ENCODE data around the gene MORN1. TPM values are rescaled to one million over a fixed set of nuclear protein-coding genes. Genes with fewer than 3 reads are reported as not detected.

Gene MORN1
- total RNA-seq, 4 donors from 2014 or later = 7.0 to 9.8 (median 8.0) TPM

DNA sequence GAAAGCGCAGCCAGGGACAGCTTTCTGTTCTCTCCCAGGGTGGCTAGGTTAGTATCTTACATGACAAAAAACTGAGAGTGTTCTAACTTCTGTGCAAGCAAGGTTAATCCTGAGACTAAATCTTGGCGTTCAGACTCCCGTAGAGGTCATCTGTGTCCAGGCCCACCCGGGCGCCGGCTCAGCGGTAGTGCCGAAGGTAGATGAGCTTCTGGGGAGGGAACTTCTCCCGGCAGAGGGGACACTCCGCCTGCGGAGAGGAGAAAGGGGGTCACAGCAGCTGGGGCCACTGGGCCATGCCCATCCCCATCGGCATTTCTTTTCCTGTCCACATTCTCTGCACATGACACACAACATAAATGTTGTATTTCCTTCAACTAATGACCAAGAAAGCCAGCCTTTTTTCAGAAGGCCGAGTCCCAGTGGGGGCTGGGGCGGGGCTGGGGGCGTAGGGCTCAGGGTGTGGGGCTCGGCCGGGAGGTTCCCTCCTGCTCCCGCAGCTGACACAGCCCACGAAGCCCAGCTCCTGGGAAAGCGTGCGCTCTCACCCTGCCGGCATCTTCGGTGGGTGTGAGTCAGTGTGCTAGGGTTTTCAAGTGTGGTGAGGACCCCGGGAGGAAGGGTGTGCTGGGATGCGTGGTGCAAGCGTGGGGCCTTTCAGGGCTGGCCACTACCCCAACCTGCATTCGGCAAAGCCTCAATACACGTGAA is 14.4 kb upstream of the MORN1 start:
- H3K36me3 ChIP-seq = peaks cover 40 to 95% (median 83%) of the 10 kb centered on the region in 4 donors
- no peak for TF ChIP-seq EP300 (IDR thresholded peaks at IDR 0.05)
- no peak for TF ChIP-seq CTCF (IDR thresholded peaks at IDR 0.05)
- no peak for TF ChIP-seq POLR2AphosphoS5 (IDR thresholded peaks at IDR 0.05)
- TF ChIP-seq POLR2A (IDR thresholded peaks at IDR 0.05; ENCODE audit: low read depth) = no peak
- H3K27me3 ChIP-seq = no peaks in the 10 kb centered on the region
- 78% methylated on average over 19 of the region's 28 CpGs for WGBS
- peaks cover 0 to 2% (median 0%) of the 10 kb centered on the region in 4 donors for H3K4me1 ChIP-seq
- intact Hi-C loops (cut with DNase I) = no loop called here
- no peak overlapping the region for H3K27ac ChIP-seq (replicated peaks in 1 of 4)
- no peak for DNase-seq (ENCODE audit: extremely low spot score)
- no peaks in the 10 kb centered on the region for H3K9me3 ChIP-seq
- H3K4me3 ChIP-seq = no peak overlapping the region

DNA sequence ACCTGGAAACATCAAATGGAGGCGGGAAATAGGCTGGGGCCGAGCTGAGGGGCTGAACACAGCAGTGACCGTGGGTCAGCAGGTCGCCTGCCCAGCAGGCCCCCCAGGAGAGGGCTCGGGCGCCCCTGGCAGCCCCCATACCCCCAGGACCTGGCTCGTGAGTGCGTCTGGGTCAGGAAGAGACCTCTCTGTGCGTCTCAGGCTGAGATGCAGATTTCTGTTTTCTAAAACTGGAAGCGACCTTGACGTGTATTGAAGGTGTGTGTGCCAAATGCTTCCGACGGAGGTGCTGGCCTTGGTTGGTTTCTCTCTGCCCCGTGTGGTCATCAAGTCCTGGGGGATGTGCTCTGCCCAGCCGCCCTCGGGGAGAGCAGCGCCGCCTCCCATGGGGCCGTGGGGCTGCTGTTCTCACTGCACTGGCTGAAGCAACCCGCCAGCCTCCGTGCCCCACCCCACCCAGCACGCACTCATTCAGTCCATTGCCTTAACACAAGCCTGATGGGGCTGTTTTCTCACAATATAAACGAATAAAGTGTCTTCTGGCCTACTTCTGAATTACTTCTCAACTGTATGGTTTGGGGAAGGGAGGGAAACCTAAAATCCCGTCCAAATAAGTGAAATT is 13.6 kb upstream of the MORN1 start:
- peaks cover 41 to 100% (median 90%) of the 10 kb centered on the region in 4 donors for H3K36me3 ChIP-seq
- DNase-seq (ENCODE audit: extremely low spot score) = no peak
- WGBS = 73% methylated on average over 15 of the region's 24 CpGs

DNA sequence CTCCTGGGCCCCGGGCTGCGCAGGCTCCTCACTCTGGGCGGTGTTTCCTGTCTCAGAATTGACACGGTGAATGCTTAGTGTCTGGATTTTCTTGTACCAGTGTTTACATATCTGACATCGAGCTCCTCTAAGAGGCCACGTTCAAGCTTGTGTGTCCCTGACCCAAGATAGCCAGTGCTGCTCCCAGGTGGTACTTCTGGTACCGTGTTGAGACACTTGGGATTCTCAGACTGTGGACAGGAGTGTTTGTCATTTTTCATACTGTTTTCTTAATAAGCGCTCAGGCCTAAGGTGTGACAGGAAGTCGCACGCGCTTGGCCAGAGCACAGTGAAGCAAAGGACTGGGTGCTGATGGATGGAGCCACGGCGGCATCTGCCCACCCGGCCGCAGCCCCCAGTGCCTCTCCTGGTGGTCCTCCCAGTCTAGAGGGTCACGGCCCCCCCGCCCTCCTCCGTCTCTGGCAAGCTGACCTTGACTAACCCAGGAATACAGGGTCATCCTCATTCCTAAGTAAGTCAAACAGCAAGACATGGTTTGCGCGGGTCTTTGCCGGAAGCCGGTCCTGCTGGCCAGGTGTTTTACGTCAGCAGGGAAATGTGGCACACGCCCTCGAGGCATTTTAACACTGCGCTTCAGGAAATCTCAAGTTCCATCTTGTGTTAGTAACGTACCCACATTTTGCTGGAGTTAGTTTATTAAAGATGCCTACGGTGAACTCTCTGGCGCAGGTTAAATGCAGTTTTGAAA is 13.0 kb upstream of the MORN1 start:
- Histone ChIP-seq H3K4me1 (no peaks in the 10 kb centered on the region), H3K9me3 (no peaks in the 10 kb centered on the region), H3K4me3 (no peak overlapping the region), H3K27ac (replicated peaks in 1 of 4) (peak overlapping the region in 1 of 4 donors; percentile 54), H3K36me3 (peaks cover 47 to 100% (median 93%) of the 10 kb centered on the region in 4 donors), H3K27me3 (no peaks in the 10 kb centered on the region)
- DNase-seq (ENCODE audit: extremely low spot score) = no peak
- TF ChIP-seq POLR2A (IDR thresholded peaks at IDR 0.05; ENCODE audit: low read depth) (no peak), CTCF (IDR thresholded peaks at IDR 0.05) (no peak), EP300 (IDR thresholded peaks at IDR 0.05) (no peak), POLR2AphosphoS5 (IDR thresholded peaks at IDR 0.05) (no peak)
- intact Hi-C loops (cut with DNase I) = no loop called here
- 77% methylated on average over 18 of the region's 29 CpGs for WGBS

More for the DNA sequence above, 13.6 kb upstream of the MORN1 start:
- Histone ChIP-seq H3K9me3 (no peaks in the 10 kb centered on the region), H3K4me3 (no peak overlapping the region), H3K27me3 (no peaks in the 10 kb centered on the region), H3K27ac (replicated peaks in 1 of 4) (no peak overlapping the region), H3K4me1 (no peaks in the 10 kb centered on the region)
- TF ChIP-seq CTCF (IDR thresholded peaks at IDR 0.05) (no peak), POLR2A (IDR thresholded peaks at IDR 0.05; ENCODE audit: low read depth) (no peak)
- intact Hi-C loops (cut with DNase I) = no loop called here

GRCh38 chr1:2403273-2403672 is 11.9 kb upstream of the MORN1 start:
- TF ChIP-seq POLR2A (IDR thresholded peaks at IDR 0.05; ENCODE audit: low read depth) (no peak), CTCF (IDR thresholded peaks at IDR 0.05) (no peak), POLR2AphosphoS5 (IDR thresholded peaks at IDR 0.05) (no peak), EP300 (IDR thresholded peaks at IDR 0.05) (no peak)
- peaks cover 44 to 100% (median 96%) of the 10 kb centered on the region in 4 donors for H3K36me3 ChIP-seq
- WGBS = 82% methylated on average over 19 of the region's 19 CpGs
- H3K4me1 ChIP-seq = no peaks in the 10 kb centered on the region
- H3K27me3 ChIP-seq = no peaks in the 10 kb centered on the region
- H3K27ac ChIP-seq (replicated peaks in 1 of 4) = no peak overlapping the region
- DNase-seq (ENCODE audit: extremely low spot score) = no peak
- intact Hi-C loops (cut with DNase I) = no loop called here
- no peaks in the 10 kb centered on the region for H3K9me3 ChIP-seq
- H3K4me3 ChIP-seq = no peak overlapping the region

Measured in esophagus muscularis mucosa (tissue), 4 donors.